Measurements from ENCODE around the gene CARMIL3. TPM values are rescaled to one million over a fixed set of nuclear protein-coding genes. Genes with fewer than 3 reads are reported as not detected.

CARMIL3 gene
- total RNA-seq, 1 experiment from 2014 or later, result 0.66 TPM

DNA sequence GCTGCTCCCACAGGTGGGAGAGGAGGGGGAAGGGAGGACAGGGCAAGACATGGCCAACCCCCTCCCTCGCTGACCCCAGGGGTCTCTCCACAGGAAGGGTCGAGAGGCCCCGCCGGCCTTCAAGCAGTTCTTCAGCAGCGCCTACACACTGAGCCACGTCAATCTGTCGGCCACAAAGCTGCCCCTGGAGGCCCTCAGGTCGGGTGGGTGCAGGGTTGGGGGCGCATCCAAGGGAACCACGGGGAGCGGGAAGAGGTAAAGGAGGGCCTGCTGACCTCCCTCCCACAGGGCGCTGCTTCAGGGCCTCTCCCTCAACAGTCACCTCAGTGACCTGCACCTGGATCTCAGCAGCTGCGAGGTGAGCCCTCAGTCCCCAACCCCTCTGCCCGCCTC lies 6.1 kb downstream of the CARMIL3 start:
- no peak for DNase-seq (ENCODE audit: low read depth, low spot score)
- in situ Hi-C loops (cut with HindIII; ENCODE audit: low pct_unique_long_range_greater_than_20kb, low sequenced_read_pairs), result no loop called here

DNA sequence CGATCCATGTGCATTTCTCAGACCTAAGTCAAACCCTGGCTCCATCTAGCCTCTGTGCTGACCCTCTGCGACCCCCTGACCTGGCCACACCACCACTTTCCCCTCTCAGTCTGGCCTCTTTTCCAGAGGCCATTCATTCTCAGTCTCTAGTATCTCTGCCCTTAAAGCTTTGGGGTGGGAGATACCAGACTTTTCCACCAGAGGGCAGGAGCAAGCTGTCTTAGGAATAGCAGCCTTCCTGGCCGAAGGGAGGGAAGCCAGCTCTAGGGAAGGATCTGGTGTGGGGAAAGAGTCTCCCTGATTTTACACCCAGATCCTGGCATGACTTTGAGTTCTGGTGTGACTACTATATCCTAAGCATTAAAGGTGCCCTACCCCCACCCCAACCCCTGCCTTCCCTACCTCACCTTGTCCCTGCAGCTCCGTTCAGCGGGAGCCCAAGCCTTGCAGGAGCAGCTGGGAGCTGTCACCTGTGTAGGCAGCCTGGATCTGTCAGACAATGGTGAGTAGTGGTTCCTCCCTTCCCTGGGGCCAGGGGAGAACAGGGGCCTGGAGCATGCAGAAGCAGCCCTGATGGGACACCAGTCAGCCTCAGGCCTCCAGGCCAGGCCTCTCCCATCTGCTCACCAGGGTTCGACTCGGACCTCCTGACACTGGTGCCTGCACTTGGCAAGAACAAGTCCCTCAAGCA lies 6.6 kb downstream of the CARMIL3 start:
- peak; percentile 79 for DNase-seq (ENCODE audit: low read depth, low spot score)
- in situ Hi-C loops (cut with HindIII; ENCODE audit: low pct_unique_long_range_greater_than_20kb, low sequenced_read_pairs), result no loop called here

DNA sequence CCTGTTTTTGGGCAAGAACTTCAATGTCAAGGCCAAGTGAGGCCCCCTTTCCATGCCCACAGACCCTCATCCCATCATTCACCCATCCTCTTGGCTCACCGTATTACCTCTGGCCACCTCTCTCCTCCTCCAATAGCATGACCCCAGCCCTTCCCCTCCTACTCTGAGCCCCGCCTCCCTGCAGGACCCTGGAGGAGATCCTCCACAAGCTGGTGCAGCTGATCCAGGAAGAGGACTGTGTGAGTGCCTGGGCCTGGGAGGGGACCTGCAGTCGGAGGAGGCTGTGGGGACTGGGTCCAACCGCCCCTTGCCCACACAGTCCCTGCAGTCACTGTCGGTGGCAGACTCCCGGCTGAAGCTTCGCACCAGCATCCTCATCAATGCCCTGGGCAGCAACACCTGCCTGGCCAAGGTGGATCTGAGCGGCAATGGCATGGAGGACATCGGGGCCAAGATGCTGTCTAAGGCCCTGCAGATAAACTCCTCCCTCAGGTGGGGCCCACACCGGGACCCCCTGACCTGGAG lies 7.2 kb downstream of the CARMIL3 start:
- DNase-seq (ENCODE audit: low read depth, low spot score), result no peak
- in situ Hi-C loops (cut with HindIII; ENCODE audit: low pct_unique_long_range_greater_than_20kb, low sequenced_read_pairs), result no loop called here

DNA sequence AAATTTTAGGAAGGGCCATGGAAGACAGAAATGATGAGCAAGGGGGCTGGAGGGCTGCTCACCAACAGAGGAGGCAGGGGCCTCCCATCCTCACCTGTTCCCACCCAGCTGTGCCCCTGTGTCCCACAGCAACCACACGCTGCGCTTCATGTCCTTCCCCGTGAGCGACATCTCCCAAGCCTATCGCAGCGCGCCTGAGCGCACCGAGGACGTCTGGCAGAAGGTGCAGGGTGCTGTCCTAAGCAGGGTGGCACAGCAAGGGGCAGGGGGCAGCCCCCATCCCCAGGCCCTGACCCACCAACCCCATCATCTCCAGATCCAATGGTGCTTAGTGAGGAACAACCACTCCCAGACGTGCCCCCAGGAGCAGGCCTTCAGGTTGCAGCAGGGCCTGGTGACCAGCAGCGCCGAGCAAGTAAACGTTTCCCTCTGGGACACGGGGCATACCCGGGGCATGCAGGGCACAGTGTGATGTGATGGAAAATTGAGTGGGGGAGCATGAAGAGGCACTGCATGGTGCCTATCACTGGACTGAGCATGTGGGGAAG lies 8.1 kb downstream of the CARMIL3 start:
- in situ Hi-C loops (cut with HindIII; ENCODE audit: low pct_unique_long_range_greater_than_20kb, low sequenced_read_pairs), result no loop called here
- no peak for DNase-seq (ENCODE audit: low read depth, low spot score)

DNA sequence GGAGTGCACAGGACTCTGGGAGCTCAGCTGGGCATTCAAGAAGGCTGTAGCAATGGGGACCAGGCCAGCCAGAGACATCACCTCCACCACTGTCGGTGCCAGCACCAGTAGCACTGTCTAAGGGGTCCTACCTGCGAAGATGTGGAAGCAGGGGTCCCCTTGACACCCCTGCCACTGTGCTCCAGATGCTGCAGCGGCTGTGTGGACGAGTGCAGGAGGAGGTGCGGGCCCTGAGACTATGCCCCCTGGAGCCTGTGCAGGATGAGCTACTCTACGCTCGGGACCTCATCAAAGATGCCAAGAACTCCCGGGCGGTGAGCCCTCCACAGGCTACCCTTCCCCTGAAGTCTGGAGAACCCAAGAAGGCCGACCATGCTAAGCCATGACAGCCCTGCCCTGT lies 8.6 kb downstream of the CARMIL3 start:
- in situ Hi-C loops (cut with HindIII; ENCODE audit: low pct_unique_long_range_greater_than_20kb, low sequenced_read_pairs), result no loop called here

DNA sequence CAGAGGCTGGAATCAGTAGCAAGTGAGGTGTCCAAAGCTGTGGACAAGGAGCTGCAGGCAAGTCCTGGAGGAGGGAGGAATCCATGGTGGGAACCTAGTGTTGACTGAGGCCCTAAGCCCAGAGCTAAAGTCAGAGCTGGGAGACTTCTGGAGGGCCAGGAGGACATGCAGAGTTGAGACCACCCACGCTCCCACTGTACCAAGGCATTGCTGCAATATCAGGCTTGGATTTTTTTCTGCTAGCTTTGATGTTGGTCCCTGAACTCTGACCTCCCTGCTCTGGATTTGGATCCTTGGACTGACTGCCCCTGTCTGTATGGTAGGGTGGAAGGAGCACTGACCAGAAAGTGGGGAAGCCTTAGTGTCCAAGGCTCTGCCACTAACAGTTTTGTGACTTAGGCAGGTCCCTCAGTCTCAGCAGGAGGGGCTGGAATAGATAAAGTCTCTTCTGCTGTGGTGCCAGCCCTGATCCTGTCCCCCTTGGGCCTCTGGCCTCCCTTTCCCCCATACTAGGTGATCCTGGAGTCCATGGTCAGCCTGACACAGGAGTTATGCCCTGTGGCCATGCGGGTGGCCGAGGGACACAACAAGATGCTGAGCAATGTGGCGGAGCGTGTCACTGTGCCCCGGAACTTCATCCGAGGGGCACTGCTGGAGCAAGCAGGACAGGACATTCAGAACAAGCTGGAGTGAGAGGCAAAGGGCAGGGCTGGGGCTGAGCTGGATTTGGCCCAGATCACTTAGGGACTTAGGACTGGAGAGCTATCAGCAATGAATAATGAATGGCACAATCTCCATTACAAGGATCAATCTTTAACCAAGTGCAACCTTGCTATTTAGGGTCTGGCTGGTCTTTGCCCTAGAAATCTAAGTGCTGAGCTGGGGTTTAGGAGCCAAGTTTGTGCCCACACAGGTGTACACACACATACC lies 9.4 kb downstream of the CARMIL3 start:
- in situ Hi-C loops (cut with HindIII; ENCODE audit: low pct_unique_long_range_greater_than_20kb, low sequenced_read_pairs), result no loop called here
- DNase-seq (ENCODE audit: low read depth, low spot score), result no peak

More for the DNA sequence above, 8.6 kb downstream of the CARMIL3 start:
- DNase-seq (ENCODE audit: low read depth, low spot score), result no peak

DNA sequence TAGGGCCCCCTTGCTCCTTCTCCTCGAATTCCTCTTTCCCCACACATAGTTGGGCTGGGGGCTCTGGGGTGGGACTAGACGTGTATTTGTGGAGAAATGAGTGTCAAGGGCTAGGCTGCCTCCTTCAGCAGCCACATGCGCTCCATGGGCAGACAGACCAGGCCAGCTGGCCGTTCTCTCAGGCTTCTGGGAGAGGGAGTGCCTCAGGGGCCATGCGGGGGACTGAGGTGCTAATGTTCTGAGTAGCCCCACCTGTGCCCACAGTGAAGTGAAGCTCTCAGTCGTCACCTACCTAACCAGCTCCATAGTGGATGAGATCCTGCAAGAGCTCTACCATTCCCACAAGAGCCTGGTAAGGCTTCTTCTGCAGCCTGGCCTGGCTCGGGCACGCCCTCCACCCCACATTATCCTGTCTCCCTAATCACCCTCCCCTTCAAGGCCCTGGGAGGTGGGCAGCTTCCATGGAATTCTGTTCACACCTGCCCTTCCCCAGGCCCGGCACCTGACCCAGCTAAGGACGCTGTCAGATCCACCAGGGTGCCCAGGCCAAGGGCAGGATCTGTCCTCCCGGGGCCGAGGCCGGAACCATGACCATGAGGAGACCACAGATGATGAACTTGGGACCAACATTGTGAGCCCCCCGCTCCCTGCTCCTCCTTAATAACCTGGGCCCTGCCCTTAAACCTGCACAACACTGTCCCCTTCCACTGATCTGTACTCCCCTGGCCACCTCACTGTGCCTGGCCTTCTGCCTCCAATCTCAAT lies 10.6 kb downstream of the CARMIL3 start:
- no peak for DNase-seq (ENCODE audit: low read depth, low spot score)
- in situ Hi-C loops (cut with HindIII; ENCODE audit: low pct_unique_long_range_greater_than_20kb, low sequenced_read_pairs), result no loop called here

DNA sequence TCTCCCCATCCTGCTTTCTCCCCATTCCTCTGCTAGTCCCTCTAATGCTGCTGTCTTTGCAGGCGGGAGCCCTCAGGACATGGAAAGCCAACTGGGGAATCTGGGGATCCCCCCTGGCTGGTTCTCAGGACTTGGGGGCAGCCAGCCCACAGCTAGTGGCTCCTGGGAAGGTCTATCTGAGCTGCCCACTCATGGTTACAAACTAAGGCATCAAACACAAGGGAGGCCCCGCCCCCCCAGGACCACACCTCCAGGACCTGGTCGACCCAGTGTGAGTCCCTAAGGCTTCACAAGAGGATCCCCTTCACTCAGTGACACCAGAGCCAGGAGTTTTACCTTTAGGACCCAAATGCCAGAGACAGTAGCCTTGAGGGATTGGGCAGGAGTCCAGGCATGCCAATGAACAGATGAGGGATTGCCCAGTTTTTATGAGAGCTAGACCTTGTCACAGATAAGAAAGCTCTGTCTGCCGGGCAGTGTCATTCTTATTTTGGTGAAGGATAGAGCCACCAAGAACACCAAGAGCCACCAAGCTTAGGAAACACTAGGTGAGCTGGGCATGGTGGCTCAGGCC lies 11.5 kb downstream of the CARMIL3 start:
- DNase-seq (ENCODE audit: low read depth, low spot score), result no peak
- in situ Hi-C loops (cut with HindIII; ENCODE audit: low pct_unique_long_range_greater_than_20kb, low sequenced_read_pairs), result no loop called here

DNA sequence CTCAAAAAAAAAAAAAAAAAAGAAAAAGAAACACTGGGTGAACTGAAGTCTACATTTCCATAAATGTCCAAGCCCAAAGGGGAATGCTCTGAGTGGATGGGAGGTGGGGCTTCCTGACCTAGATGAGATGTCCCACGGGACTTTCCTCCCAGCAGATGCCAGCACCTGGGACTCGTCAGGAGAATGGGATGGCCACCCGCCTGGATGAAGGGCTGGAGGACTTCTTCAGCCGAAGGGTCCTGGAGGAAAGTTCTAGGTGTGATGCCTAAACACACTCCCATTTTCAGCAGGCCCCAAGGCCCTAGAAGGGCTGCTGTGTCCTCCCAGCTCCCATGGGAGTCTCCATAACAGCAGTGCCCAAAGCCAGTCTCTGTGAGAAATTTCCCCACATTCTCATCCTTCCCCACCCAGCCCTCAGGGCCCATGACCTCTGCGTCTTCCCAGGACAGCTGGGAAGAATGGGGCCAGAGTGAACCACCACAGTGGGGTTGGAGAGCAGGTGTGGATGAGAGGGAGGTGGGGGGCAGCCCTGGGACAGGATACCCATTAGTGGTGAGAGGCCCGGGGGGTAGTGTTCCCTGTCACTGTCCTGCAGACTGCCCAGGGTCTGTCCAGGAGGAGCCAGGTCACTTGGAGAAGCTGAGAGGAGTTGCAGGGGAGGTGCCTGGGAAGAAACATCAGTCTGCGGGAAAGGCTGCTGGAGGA lies 12.4 kb downstream of the CARMIL3 start:
- no peak for DNase-seq (ENCODE audit: low read depth, low spot score)
- in situ Hi-C loops (cut with HindIII; ENCODE audit: low pct_unique_long_range_greater_than_20kb, low sequenced_read_pairs), result no loop called here

DNA sequence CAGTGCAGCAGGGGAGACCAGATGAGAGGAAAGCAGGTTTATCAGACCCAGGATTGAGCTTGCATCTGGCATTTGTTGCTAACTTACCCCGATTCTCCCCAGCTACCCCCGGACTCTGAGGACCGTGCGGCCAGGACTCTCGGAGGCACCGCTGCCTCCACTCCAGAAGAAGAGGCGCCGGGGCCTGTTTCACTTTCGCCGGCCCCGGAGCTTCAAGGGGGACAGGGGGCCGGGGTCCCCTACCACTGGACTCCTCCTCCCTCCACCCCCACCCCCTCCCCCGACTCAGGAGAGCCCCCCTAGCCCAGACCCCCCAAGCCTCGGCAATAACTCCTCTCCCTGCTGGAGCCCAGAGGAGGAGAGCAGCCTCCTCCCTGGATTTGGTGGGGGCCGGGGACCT lies 13.0 kb downstream of the CARMIL3 start:
- in situ Hi-C loops (cut with HindIII; ENCODE audit: low pct_unique_long_range_greater_than_20kb, low sequenced_read_pairs), result no loop called here

DNA sequence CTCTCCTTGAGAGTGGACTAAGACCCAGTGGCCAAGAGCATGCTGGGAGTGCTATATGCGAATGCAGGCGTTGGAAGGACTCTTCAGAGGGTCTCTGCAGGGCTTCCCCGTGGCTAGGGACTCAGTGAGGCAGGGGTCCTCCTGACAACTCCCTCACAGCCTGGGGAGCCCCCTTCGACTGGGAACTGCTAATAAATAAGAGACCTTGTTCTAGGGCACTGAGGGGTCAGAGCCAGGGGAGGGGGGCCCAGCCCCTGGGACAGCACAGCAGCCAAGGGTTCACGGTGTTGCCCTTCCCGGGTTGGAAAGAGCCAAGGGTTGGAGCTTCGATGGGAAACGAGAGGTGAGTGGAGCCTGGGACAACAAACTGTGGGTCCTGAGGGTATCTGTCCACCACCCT lies 13.6 kb downstream of the CARMIL3 start:
- DNase-seq (ENCODE audit: low read depth, low spot score), result no peak
- in situ Hi-C loops (cut with HindIII; ENCODE audit: low pct_unique_long_range_greater_than_20kb, low sequenced_read_pairs), result no loop called here

More for the DNA sequence above, 13.0 kb downstream of the CARMIL3 start:
- no peak for DNase-seq (ENCODE audit: low read depth, low spot score)

DNA sequence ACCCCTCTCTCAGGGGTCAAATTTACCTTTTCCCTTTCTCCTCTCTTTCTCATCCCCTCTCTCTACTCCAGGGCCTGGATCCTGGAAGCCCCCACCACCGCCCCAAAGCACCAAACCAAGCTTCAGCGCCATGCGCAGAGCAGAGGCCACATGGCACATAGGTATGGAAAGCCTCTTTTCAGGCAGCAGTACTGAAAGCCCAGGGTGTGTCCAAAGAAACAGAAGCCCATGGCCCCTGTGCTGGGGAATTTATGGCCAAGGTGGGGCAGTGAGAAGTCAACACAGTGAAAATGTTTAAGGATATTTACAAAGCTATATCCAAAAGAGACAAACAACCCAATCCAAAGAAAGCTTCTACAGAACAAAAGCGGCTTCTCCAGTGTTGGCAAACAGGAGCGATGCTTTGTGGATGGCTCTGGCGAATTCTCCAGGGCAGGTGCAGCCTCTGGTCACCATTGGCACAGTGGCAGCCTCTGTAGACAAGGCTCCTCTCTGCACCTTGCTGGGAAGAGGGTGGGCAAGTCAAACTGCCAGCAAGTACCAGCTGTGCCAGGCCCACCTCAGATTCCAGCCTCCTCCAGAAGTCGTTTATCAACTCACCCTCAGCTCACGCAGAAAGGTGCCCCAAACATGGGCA lies 14.8 kb downstream of the CARMIL3 start:
- no peak for DNase-seq (ENCODE audit: low read depth, low spot score)
- in situ Hi-C loops (cut with HindIII; ENCODE audit: low pct_unique_long_range_greater_than_20kb, low sequenced_read_pairs), result no loop called here

DNA sequence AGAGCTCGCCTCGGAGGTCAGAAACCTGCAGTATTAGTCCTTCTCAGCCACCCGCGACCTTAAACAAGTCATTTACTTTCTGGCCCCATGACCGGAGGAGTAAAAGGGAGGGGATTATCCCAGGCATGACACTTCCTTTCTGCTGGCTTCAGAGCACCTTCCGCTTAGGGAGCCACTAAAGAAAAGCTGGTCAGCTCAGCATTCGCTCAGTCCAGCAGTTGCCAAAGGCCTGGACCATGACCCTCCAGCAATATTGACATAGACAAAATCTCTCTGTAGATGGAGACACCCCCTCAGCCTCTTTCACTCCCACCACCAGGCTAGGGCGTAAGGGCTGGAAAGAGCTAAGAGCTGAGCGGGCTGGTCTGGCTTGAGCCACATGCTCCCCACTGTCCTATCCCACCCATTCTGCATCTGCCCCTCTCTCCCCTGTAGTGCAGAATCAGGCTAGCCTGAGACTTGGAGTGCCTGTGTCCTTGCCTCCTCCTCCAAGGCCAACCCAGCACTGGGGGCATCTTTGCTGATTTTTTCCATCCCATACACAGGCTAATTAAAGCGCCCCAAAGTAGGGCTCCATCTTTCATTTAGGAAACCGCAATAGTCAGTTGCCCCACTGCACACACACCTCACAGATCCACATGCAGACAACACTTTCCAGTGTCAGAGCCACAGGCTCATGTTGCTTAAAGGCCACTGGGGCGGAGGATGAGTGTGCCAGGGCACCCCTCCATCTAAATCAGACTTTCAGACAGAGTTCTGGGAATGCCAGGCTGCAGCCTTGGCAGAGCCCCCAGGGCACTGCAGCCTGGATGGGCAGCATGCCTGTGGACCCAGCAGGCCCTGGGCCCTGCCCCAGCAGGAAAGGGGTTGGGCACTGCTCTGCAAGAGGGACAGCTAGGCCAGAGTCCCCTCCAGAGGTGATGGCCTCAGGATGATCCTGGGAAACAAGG lies 15.6 kb downstream of the CARMIL3 start:
- in situ Hi-C loops (cut with HindIII; ENCODE audit: low pct_unique_long_range_greater_than_20kb, low sequenced_read_pairs), result no loop called here
- DNase-seq (ENCODE audit: low read depth, low spot score), result no peak

DNA sequence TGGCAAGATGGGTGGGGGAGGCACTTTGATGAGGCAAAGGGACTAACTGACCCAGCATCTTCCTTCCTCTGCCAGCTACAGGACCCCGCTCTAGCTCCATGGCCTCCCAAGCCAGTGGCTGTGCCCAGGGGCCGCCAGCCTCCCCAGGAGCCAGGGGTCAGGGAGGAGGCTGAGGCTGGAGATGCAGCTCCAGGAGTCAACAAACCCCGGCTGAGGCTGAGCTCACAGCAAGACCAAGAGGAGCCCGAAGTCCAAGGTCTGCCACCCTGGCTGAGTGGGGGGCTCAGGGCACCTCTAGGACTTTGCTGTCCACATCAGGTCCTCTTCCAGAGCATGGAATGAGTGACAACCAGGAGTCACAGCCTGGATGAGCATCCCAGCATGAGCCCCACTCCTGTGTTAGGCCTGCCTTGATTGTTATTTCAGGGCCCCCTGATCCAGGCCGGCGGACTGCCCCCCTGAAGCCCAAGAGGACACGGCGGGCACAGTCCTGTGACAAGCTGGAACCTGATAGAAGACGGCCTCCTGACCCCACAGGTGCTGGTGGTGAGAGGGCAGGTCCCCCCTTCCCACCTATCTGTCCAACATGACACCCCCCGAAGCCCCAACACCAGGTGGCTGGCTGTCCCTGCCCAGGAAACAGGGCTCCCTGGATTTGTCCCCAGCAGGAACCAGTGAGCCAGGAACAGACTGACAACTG lies 17.1 kb downstream of the CARMIL3 start:
- no peak for DNase-seq (ENCODE audit: low read depth, low spot score)
- in situ Hi-C loops (cut with HindIII; ENCODE audit: low pct_unique_long_range_greater_than_20kb, low sequenced_read_pairs), result no loop called here

DNA sequence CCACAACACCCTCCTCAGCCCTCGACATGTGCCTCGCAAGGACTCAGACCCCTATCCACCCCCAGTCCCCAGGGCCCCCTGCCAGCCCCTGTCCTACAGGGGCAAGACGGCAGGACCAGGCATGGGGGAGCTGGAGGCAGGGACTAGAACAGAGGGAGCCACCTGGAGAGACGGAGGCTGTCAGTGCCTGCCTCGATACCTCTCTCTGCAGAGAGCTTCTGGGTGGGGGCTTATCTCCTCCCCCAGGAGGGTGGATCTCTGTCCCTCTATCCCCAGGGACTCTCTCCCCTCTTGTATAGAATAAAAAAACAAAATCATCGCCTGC lies 17.6 kb downstream of the CARMIL3 start:
- no peak for DNase-seq (ENCODE audit: low read depth, low spot score)
- in situ Hi-C loops (cut with HindIII; ENCODE audit: low pct_unique_long_range_greater_than_20kb, low sequenced_read_pairs), result no loop called here
